DND-41 (cell line): ENCODE results near the gene WFDC9.

Experiments
- CTCF ChIP-seq: IDR thresholded peaks from 2 replicates; pipeline ENCODE4 v1.5.1; 2012; ENCODE audit warnings: borderline replicate concordance, low read length, moderate library complexity, mild to moderate bottlenecking; ENCODE audit not compliant: poor library complexity, severe bottlenecking; ENCODE audit errors: extremely low read depth
- EZH2 ChIP-seq: IDR thresholded peaks from 3 replicates; pipeline ENCODE4 v1.6.1; 2012; ENCODE audit warnings: borderline replicate concordance, low read depth, mild to moderate bottlenecking, moderate library complexity, low read length, inconsistent platforms; ENCODE audit not compliant: severe bottlenecking

GRCh38 chr20:45578231-45578630, 52.9 kb downstream of the WFDC9 start:
- TF ChIP-seq CTCF (no peak), EZH2 (no peak)
